PC-3 (cell line): ENCODE measurements around the gene NUP153.

ENCODE experiments used
- EZH2 ChIP-seq: fragments of 300-600 bp; sonication (generic); IDR thresholded peaks from one replicate; pipeline ENCODE4 v1.6.1; 2017; ENCODE audit warnings: antibody characterized with exemption, mild to moderate bottlenecking, low read length; ENCODE audit not compliant: unreplicated experiment
- EZH2phosphoT487 ChIP-seq: fragments of 300-600 bp; sonication (generic); IDR thresholded peaks from 2 replicates; pipeline ENCODE4 v1.6.1; 2018; ENCODE audit warnings: mild to moderate bottlenecking, antibody characterized with exemption, low read length, borderline replicate concordance
- TF ChIP-seq, protein P1 (sequence below): fragments of 300-600 bp; sonication (generic); conservative IDR thresholded peaks from 2 replicates; pipeline ENCODE4 v1.5.1; 2017; ENCODE audit warnings: antibody characterized with exemption, low read depth, mild to moderate bottlenecking, low read length

DNA sequence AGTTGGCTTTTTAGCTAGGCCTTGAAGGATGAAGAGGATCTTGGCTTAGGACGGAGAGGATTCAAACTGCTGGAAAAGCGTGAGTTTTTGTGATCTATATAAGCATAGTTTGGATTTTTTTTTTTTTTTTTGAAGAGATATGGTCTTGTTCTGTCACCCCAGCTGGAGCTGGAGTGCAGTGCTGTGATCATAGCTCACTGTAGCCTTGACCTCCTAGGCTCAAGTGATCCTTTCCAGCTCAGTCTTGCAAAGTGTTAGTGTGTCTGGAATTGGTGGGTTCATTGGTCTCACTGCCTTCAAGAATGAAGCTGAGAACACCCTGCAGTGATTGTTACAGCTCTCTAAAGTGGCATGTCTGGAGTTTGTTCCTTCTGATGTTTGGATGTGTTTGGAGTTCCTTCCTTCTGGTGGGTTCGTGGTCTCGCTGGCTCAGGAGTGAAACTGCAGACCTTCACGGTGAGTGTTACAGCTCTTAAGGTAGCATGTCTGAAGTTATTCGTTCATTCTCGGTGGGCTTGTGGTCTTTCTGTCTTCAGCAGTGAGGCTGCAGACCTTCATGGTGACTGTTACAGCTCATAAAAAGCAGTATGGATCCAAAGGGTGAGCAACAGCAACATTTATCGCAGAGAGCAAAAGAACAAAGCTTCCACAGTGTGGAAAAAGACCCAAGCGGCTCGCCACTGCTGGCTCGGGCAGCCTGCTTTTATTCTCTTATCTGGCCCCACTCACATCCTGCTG, 37.5 kb upstream of the NUP153 start:
- TF ChIP-seq, protein P1, sequence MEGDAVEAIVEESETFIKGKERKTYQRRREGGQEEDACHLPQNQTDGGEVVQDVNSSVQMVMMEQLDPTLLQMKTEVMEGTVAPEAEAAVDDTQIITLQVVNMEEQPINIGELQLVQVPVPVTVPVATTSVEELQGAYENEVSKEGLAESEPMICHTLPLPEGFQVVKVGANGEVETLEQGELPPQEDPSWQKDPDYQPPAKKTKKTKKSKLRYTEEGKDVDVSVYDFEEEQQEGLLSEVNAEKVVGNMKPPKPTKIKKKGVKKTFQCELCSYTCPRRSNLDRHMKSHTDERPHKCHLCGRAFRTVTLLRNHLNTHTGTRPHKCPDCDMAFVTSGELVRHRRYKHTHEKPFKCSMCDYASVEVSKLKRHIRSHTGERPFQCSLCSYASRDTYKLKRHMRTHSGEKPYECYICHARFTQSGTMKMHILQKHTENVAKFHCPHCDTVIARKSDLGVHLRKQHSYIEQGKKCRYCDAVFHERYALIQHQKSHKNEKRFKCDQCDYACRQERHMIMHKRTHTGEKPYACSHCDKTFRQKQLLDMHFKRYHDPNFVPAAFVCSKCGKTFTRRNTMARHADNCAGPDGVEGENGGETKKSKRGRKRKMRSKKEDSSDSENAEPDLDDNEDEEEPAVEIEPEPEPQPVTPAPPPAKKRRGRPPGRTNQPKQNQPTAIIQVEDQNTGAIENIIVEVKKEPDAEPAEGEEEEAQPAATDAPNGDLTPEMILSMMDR: no peak
- no peak for TF ChIP-seq EZH2phosphoT487
- no peak for TF ChIP-seq EZH2
